BLaER1 treated with 17β-estradiol and CSF1 and Interleukin-3, amounts not matched to agents 10 nM and 100 nM (cell line): ENCODE results near the gene CEMP1.
"Not testable (repeated sequence)": the region's sequence is repeated elsewhere in the genome, so short reads cannot be mapped to it uniquely, and the experiment has no call there.

Experiments used
- H3K27ac ChIP-seq, 11 experiments: shearing (Covaris generic); formaldehyde crosslinking; 2 replicates each; pipeline ENCODE4 v1.8.1; 2022
- H3K27me3 ChIP-seq, 11 experiments: shearing (Covaris generic); formaldehyde crosslinking; 2 replicates each; pipeline ENCODE4 v1.8.1; 2022
- H3K36me3 ChIP-seq, 11 experiments: shearing (Covaris generic); formaldehyde crosslinking; 2 replicates each; pipeline ENCODE4 v1.8.1; 2022
- H3K4me1 ChIP-seq, 10 experiments: shearing (Covaris generic); formaldehyde crosslinking; 2 replicates each; pipeline ENCODE4 v1.8.1; 2022
- H3K4me2 ChIP-seq, 11 experiments: shearing (Covaris generic); formaldehyde crosslinking; 2 replicates each; pipeline ENCODE4 v1.8.1; 2022
- H3K4me3 ChIP-seq, 10 experiments: shearing (Covaris generic); formaldehyde crosslinking; 2 replicates each; pipeline ENCODE4 v1.8.1; 2022
- H3K9ac ChIP-seq, 11 experiments: shearing (Covaris generic); formaldehyde crosslinking; 2 replicates each; pipeline ENCODE4 v1.8.1; 2022
- H3K9me3 ChIP-seq, 11 experiments: shearing (Covaris generic); formaldehyde crosslinking; replicated peaks in 1 of 11; 2 replicates each; pipeline ENCODE4 v1.8.1; 2022
- H4K20me1 ChIP-seq, 11 experiments: shearing (Covaris generic); formaldehyde crosslinking; 2 replicates each; pipeline ENCODE4 v1.8.1; 2022
- Cebpa-rat ChIP-seq, 11 experiments: shearing (Covaris generic); IDR thresholded peaks; 2 replicates each; pipeline ENCODE4 v1.8.1; 2022

The CEMP1 gene

DNA sequence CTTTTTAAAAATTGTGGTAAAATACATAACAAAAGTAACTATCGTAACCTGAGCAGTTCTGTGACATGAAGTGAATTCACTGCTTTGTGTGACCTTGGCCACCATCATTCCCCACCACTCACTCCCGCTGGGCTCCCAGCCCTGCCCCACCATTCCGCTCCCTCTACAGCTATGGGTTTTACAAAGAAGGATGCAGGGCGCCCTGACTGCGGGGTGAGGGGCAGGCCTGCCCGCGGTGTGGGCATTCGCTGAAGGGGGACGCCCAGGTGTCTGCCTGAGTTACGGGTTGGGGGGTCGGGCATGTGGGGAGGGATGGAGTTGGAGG, at the start of gene CEMP1:
TSS of gene CEMP1 (minus strand) at position 38 of the 325 bp plus-strand sequence. CDS start 335 bp downstream, outside the sequence.
- Histone ChIP-seq H3K9ac (peak within 1 kb of the TSS; percentile 72 to 89 (median 81)), H3K4me1 (peaks cover 22 to 66% (median 32%) of the 10 kb centered on the region in 10 experiments), H4K20me1 (peaks cover 0 to 54% (median 4%) of the 10 kb centered on the region in 11 experiments; a peak in 13 of 22 replicates), H3K4me2 (peak within 1 kb of the TSS; percentile 93 to 100 (median 99)), H3K4me3 (peak within 1 kb of the TSS; percentile 61 to 78 (median 70)), H3K27me3 (no peaks in the 10 kb centered on the region), H3K36me3 (peaks cover 26 to 46% (median 41%) of the 10 kb centered on the region in 11 experiments), H3K27ac (peak within 1 kb of the TSS; percentile 56 to 87 (median 78)), H3K9me3 (no peaks in the 10 kb centered on the region)
- TF ChIP-seq Cebpa-rat (IDR thresholded peaks at IDR 0.05) = no peak

DNA sequence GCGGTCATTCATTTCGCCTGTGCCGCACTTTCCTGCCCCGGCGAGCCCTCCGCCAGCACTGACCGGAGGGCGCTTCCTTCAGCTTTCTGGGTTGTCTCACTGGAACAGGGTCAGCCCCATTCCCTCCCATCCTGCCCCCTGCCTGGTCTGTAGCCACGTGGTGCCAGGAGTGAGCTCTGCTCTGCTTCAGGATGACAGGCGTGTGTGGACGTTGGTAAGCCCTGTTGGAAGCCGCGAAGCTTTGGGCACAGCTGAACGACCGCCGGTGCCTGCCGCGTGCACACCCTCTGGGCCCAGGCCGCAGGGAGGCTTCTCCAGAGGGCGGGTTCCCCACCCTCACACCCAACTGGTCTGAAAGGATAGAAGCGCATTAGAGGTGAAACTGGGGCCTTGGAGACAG, 49.6 kb upstream of the CEMP1 start:
- not testable (repeated sequence) for H3K4me2 ChIP-seq, H3K4me3 ChIP-seq, H3K9me3 ChIP-seq, H3K27me3 ChIP-seq, H3K27ac ChIP-seq, H3K9ac ChIP-seq, H3K4me1 ChIP-seq
- Histone ChIP-seq H3K36me3 (peaks cover 11 to 20% (median 12%) of the 10 kb centered on the region in 11 experiments; a peak in 21 of 22 replicates), H4K20me1 (peaks cover 12 to 17% (median 12%) of the 10 kb centered on the region in 11 experiments)

DNA sequence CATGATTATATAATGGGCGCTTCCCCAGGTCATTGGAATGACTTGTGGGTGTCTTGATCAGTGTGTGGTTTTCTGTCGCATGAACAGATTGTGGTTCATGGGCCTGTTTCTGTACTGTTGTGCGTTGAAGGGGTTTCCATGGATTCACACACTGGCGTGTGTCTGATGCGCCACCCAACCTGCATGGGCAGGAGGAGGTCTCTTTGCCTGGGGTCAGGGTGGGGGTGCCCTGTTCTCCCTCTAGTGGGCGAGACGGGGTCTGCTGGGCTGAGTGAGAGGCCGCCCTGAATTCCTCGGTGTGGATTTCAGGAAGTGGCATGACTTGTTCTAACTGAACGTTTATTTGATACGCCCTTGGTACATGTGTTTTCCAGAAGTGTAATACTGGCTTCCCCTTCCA, 48.9 kb upstream of the CEMP1 start:
- H3K9ac ChIP-seq, H3K4me3 ChIP-seq, H3K27ac ChIP-seq, H3K4me1 ChIP-seq, H3K9me3 ChIP-seq, H3K27me3 ChIP-seq, H3K4me2 ChIP-seq: not testable (repeated sequence)
- Histone ChIP-seq H4K20me1 (peaks cover 5 to 11% (median 6%) of the 10 kb centered on the region in 11 experiments), H3K36me3 (peaks cover 4 to 13% (median 5%) of the 10 kb centered on the region in 11 experiments; a peak in 19 of 22 replicates)

- H3K9ac ChIP-seq, H3K4me3 ChIP-seq, H3K27me3 ChIP-seq, H3K27ac ChIP-seq, H3K4me2 ChIP-seq, H3K9me3 ChIP-seq, H3K4me1 ChIP-seq, H3K36me3 ChIP-seq, H4K20me1 ChIP-seq: not testable (repeated sequence)
Observed at GRCh38 chr16:2578905-2579304, 47.7 kb upstream of the CEMP1 start.

GRCh38 chr16:2577044-2577443, 45.8 kb upstream of the CEMP1 start:
- not testable (repeated sequence) for H3K4me1 ChIP-seq, H3K4me3 ChIP-seq, H3K9ac ChIP-seq, H3K27ac ChIP-seq, H3K27me3 ChIP-seq, H3K4me2 ChIP-seq, H4K20me1 ChIP-seq, H3K36me3 ChIP-seq, H3K9me3 ChIP-seq

DNA sequence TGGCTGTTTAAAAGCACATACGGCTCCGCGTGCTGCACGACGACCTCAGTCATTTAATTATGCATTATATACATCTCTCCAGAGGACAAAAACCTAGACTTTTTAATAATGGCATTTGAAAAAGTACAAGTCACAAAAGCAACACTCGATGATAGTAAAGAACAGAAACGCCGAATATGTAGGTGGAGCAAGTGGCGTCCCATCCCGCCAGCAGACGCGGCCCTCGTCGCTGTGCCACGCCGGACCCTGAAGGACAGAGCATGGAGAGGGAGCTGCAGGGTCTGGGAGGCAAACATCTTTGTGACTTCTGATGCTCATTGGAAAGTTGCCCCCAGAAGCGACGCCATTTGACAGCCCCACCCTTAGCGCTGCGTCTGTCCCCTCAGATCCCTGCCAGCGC, 44.6 kb upstream of the CEMP1 start:
- not testable (repeated sequence) for H3K9ac ChIP-seq, H3K27ac ChIP-seq, H3K36me3 ChIP-seq, H3K4me2 ChIP-seq, H3K4me3 ChIP-seq, H3K27me3 ChIP-seq, H3K4me1 ChIP-seq, H4K20me1 ChIP-seq, H3K9me3 ChIP-seq

- not testable (repeated sequence) for H3K27me3 ChIP-seq, H3K4me2 ChIP-seq, H3K4me1 ChIP-seq, H3K9ac ChIP-seq, H4K20me1 ChIP-seq, H3K27ac ChIP-seq, H3K9me3 ChIP-seq, H3K36me3 ChIP-seq, H3K4me3 ChIP-seq
Observed at GRCh38 chr16:2572704-2573103, 41.5 kb upstream of the CEMP1 start.

DNA sequence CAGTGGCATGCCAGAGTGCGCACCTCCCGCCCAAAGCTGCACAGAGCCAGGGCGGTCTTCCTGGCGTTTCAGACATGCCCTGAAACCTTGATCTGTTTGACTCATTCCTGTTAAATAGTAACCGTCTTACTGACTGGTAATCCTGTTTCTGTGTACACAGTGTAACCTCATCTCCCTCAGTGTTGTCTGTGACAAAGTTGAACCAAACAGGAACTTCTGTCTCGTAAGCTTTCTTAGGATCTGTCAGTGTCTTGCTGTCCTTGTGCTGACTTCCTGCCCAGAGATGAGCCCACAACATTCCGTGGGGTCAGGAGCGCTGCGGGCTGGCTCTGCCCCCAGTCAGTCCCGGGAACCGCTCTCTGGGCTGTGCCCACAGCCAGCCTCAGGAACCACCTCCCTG, 37.4 kb upstream of the CEMP1 start:
- not testable (repeated sequence) for H3K4me2 ChIP-seq, H3K4me3 ChIP-seq, H3K27ac ChIP-seq

DNA sequence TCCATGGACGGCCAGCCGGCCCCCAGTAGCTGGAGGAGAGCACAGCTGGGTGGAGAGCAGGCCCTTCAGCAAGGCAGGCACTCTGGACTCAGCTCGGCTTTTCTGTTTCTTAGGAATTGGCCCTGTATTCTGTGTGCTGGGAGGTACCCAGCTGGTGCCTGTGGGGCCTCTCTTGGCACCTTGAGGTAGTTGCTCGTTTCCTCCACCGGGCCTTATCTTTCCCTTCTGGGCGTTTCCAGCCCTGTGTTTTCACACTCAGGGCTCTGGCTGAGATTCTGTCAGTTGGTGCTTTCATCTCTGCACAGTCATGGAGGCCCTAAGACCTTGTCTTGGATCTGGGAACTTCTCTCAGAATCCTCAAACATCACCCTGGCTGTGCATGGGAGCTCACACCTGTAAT, 36.3 kb upstream of the CEMP1 start:
- not testable (repeated sequence) for H3K9me3 ChIP-seq, H3K4me3 ChIP-seq, H3K9ac ChIP-seq

More for the DNA sequence above, 37.4 kb upstream of the CEMP1 start:
- not testable (repeated sequence) for H3K27me3 ChIP-seq, H3K36me3 ChIP-seq, H4K20me1 ChIP-seq, H3K9me3 ChIP-seq, H3K9ac ChIP-seq, H3K4me1 ChIP-seq

DNA sequence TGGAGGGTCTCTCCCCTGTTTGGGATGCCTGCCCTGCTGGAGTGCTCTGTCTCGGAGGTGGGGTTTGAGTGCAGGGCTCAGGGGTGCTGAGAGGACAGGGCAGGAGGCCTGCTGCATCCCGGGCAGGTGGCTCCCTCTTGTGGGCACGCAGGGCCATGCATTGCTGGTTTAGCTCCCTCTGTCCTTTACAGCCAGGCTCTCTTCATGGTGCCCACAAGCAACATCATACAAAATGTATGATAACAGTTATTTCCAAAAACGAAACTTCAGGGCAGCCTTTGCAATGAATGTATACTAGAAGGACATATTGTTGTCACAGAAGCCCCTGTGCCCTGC, 29.6 kb upstream of the CEMP1 start:
- H4K20me1 ChIP-seq, H3K4me3 ChIP-seq, H3K9me3 ChIP-seq, H3K4me2 ChIP-seq, H3K27ac ChIP-seq, H3K27me3 ChIP-seq, H3K9ac ChIP-seq, H3K36me3 ChIP-seq, H3K4me1 ChIP-seq: not testable (repeated sequence)

More for the DNA sequence above, 36.3 kb upstream of the CEMP1 start:
- not testable (repeated sequence) for H3K4me2 ChIP-seq, H3K4me1 ChIP-seq, H3K27me3 ChIP-seq, H3K36me3 ChIP-seq, H3K27ac ChIP-seq, H4K20me1 ChIP-seq

GRCh38 chr16:2560131-2560797, 29.1 kb upstream of the CEMP1 start:
- not testable (repeated sequence) for H4K20me1 ChIP-seq, H3K36me3 ChIP-seq, H3K4me1 ChIP-seq, H3K27me3 ChIP-seq, H3K4me3 ChIP-seq, H3K9me3 ChIP-seq
- Histone ChIP-seq H3K4me2 (peak overlapping the region in 2 of 11 experiments; percentile 36 to 40; a peak in 4 of 22 replicates), H3K9ac (peak overlapping the region in 3 of 11 experiments; percentile 28 to 40 (median 29); a peak in 3 of 22 replicates), H3K27ac (peak overlapping the region in 7 of 11 experiments; percentile 44 to 66 (median 54); a peak in 11 of 22 replicates)

- H3K36me3 ChIP-seq, H3K9ac ChIP-seq, H3K9me3 ChIP-seq, H3K4me2 ChIP-seq, H4K20me1 ChIP-seq, H3K4me1 ChIP-seq, H3K27ac ChIP-seq, H3K27me3 ChIP-seq, H3K4me3 ChIP-seq: not testable (repeated sequence)
Observed at GRCh38 chr16:2557150-2557549, 25.9 kb upstream of the CEMP1 start.

GRCh38 chr16:2554709-2555425, 23.7 kb upstream of the CEMP1 start:
- H3K27me3 ChIP-seq, H3K9me3 ChIP-seq, H3K4me1 ChIP-seq, H3K4me3 ChIP-seq, H3K9ac ChIP-seq, H3K4me2 ChIP-seq, H4K20me1 ChIP-seq, H3K36me3 ChIP-seq: not testable (repeated sequence)
- H3K27ac ChIP-seq = peak overlapping the region in 2 of 11 experiments; percentile 61 to 64; a peak in 3 of 22 replicates
